Peyer's patch (tissue), 4 donors: Measurements from ENCODE around the gene SLC7A7. TPM values are rescaled to one million over a fixed set of nuclear protein-coding genes. Genes with fewer than 3 reads are reported as not detected.
A peak's percentile ranks its signal among the peaks of the same experiment; 100 is the strongest.
"Not testable (repeated sequence)": the region's sequence is repeated elsewhere in the genome, so short reads cannot be mapped to it uniquely, and the experiment has no call there.

ENCODE experiments used
- DNase-seq, 3 donors: peaks; one replicate each; pipeline ENCODE4 v3.0.0-alpha.2; 2017 to 2019
- H3K27ac ChIP-seq, 4 donors: fragments of 200-600 bp; sonication (generic); one replicate each; pipeline ENCODE4 v1.5.1; 2016 to 2019
- H3K27me3 ChIP-seq, 2 donors: fragments of 200-600 bp; sonication (generic); one replicate each; pipeline ENCODE4 v1.5.1; 2019
- H3K36me3 ChIP-seq, 3 donors: fragments of 200-600 bp; sonication (generic); one replicate each; pipeline ENCODE4 v1.5.1; 2016 to 2019
- H3K4me1 ChIP-seq, 4 donors: fragments of 200-600 bp; sonication (generic); one replicate each; pipeline ENCODE4 v1.5.1; 2016 to 2019
- H3K4me3 ChIP-seq, 4 donors: fragments of 200-600 bp; sonication (generic); 1 replicate in 3 of 4; 2 replicates in 1 of 4; pipeline ENCODE4 v1.5.1; 2016 to 2019; ENCODE audit warnings: mild to moderate bottlenecking in 1 of 4
- H3K9me3 ChIP-seq, 4 donors: fragments of 200-600 bp; sonication (generic); one replicate each; pipeline ENCODE4 v1.5.1; 2016 to 2019; ENCODE audit warnings: mild to moderate bottlenecking in 1 of 4
- POLR2A ChIP-seq, 2 donors: fragments of 450-650 bp; IDR thresholded peaks; one replicate each; pipeline ENCODE4 v1.5.1; 2017; ENCODE audit warnings: antibody characterized with exemption in 2 of 2, mild to moderate bottlenecking in 2 of 2, moderate library complexity in 2 of 2
- total RNA-seq, 4 donors: library from RNA; depleted of rRNA; stranded (reverse); fragments of >200 nt; gene quantifications; one replicate each; pipeline ENCODE4 v1.1.0, GENCODE V29; 2016
- TF ChIP-seq, protein P1 (sequence below), 6 experiments: fragments of 450-650 bp in 4 of 6; fragments of 200-600 bp in 2 of 6; sonication (generic) in 1 of 6; IDR thresholded peaks; one replicate each; pipeline ENCODE4 v1.5.1; 2017 to 2019; ENCODE audit warnings: antibody characterized with exemption in 6 of 6, mild to moderate bottlenecking in 3 of 6, moderate library complexity in 1 of 6

SLC7A7 gene
- total RNA-seq: 100 to 1,000 TPM in 3 of 4 donors, 10 to 100 TPM in 1; 30.5 to 787 (median 367) TPM

DNA sequence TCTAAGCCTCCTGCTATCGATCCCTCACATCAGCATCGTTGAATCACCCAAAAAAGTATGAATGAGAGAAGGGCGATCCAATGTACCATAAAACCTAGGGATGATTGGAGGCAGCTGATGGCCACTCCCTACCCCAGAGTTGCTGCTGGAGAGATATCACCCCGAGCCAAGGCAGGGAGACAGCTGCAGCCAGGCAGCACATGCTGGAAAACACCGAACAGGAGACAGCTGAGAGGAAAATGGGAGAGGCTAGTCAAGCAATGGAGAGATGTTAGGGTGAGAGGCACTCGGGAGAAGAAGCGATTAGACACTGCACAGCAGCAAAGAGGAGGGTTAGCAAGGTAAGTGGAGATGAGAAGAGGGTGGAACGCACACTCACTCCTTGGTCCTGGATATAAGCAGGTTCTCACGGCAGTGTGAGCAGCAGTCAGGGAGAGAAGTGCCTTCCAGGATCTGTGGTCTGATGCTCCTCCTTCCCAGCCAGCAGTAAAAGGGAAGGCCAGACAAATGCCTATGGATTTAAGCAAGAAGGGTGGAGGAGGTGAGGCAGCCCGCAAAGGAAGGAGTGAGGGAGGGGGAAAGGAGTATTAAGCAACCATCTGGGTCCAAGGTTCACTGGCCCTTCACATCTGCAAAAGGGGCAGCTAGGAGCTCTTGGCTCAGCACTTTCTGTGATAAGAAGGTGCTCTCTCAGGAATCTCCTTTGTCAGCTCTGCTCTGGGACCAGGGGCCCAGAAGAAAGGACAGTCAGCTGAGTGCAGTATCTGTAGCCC is at the start of gene SLC7A7:
Gene SLC7A7, minus strand, starts transcription at position 495 of the 773 bp plus-strand sequence. CDS start 2,037 bp downstream, outside the sequence.
- Histone ChIP-seq H3K4me1 (peaks cover 0 to 45% (median 4%) of the 10 kb centered on the region in 4 donors), H3K27me3 (no peaks in the 10 kb centered on the region), H3K27ac (peak within 1 kb of the TSS; percentile 45 to 83 (median 73)), H3K9me3 (no peaks in the 10 kb centered on the region), H3K36me3 (peaks cover 0 to 6% (median 0%) of the 10 kb centered on the region in 3 donors), H3K4me3 (peak within 1 kb of the TSS in 3 of 4 donors; percentile 17 to 38 (median 37))
- peak; percentile 59 to 77 for TF ChIP-seq POLR2A (IDR thresholded peaks at IDR 0.05)
- TF ChIP-seq, protein P1, sequence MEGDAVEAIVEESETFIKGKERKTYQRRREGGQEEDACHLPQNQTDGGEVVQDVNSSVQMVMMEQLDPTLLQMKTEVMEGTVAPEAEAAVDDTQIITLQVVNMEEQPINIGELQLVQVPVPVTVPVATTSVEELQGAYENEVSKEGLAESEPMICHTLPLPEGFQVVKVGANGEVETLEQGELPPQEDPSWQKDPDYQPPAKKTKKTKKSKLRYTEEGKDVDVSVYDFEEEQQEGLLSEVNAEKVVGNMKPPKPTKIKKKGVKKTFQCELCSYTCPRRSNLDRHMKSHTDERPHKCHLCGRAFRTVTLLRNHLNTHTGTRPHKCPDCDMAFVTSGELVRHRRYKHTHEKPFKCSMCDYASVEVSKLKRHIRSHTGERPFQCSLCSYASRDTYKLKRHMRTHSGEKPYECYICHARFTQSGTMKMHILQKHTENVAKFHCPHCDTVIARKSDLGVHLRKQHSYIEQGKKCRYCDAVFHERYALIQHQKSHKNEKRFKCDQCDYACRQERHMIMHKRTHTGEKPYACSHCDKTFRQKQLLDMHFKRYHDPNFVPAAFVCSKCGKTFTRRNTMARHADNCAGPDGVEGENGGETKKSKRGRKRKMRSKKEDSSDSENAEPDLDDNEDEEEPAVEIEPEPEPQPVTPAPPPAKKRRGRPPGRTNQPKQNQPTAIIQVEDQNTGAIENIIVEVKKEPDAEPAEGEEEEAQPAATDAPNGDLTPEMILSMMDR (IDR thresholded peaks at IDR 0.05): no peak
- DNase-seq: peak in 2 of 3 donors; percentile 69 to 83

DNA sequence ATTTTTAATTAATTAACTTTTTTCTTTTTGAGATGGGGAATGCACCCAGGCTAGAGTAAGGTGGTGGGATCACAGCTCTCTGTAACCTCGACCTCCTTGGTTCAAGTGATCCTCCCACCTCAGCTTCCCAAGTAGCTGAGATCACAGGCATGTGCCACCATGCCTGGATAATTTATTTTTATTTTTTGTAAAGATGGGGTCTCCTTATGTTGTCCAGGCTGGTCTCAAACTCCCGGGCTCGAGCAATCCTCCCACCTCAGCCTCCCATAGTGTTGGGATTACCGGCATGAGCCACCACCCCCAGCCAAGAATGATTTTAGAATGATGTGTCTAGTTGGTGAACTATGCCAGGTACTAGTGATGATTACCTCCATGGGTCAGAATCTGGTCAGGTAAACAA is 49.7 kb upstream of the SLC7A7 start:
- Histone ChIP-seq H3K4me1 (peaks cover 0 to 3% (median under 1%) of the 10 kb centered on the region in 4 donors), H3K27ac (no peak overlapping the region), H3K4me3 (no peak overlapping the region), H3K36me3 (no peaks in the 10 kb centered on the region), H3K9me3 (no peaks in the 10 kb centered on the region), H3K27me3 (no peaks in the 10 kb centered on the region)
- no peak for TF ChIP-seq POLR2A (IDR thresholded peaks at IDR 0.05)
- TF ChIP-seq, protein P1 (IDR thresholded peaks at IDR 0.05): no peak
- DNase-seq: no peak

DNA sequence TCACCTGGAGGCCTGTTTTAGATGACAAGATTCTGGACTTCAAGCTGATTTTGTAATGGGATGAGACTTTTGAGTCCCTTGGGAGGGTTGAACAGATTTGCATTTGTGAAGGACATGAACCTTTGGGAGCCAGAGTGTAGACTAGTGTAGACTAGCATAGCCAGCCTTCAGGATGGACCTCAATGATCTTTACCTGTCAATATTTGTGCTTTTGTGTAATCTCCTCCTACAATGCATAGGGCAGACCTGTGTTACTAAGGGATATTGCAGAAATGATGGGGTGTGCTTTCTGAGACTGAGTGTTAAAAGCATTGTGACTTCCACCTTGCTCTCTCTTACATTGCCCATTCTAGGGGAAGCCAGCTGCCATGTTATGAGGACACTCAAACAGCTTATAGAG is 46.4 kb upstream of the SLC7A7 start:
- H3K27me3 ChIP-seq: no peaks in the 10 kb centered on the region
- no peaks in the 10 kb centered on the region for H3K9me3 ChIP-seq
- H3K36me3 ChIP-seq: no peaks in the 10 kb centered on the region
- no peak for TF ChIP-seq POLR2A (IDR thresholded peaks at IDR 0.05)
- TF ChIP-seq, protein P1 (IDR thresholded peaks at IDR 0.05): no peak
- no peak overlapping the region for H3K27ac ChIP-seq
- no peak for DNase-seq
- no peaks in the 10 kb centered on the region for H3K4me1 ChIP-seq
- no peak overlapping the region for H3K4me3 ChIP-seq

DNA sequence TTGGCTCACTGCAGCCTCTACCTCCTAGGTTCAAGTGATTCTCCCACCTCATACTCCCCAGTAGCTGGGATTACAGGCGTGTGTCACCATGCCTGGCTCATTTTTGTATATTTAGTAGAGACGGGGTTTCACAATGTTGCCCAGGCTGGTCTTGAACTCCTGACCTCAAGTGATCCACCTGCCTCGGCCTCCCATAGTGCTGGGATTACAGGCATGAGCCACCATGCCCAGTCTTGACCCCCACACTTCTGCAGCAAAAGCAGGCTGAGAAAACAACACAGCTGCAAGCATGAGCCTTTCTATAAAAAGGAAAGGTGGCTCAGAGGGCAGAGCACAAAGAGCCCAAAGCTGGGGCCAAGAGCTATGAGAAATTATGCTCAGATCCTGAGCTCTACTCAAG is 45.1 kb upstream of the SLC7A7 start:
- not testable (repeated sequence) for H3K27ac ChIP-seq, H3K36me3 ChIP-seq, H3K4me3 ChIP-seq, H3K27me3 ChIP-seq, H3K9me3 ChIP-seq, H3K4me1 ChIP-seq, DNase-seq

DNA sequence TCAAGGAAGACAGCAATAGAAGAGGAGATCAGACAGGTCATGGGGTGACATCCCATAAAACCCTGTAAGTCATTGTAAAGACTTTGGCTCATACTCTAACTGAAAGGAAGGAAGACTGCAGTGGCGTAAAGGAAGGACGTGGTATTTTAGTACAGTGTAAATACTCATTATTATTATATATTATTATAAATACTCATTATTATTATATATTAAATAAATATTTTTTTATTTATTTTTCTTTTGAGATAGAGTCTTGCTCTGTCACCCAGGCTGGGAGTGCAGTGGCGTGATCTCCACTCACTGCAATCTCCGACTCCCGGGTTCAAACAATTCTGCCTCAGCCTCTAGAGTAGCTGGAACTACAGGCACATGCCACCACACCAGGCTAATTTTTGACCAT is 41.2 kb upstream of the SLC7A7 start:
- peaks cover 0 to 21% (median 2%) of the 10 kb centered on the region in 4 donors for H3K4me1 ChIP-seq
- H3K27me3 ChIP-seq: no peaks in the 10 kb centered on the region
- no peaks in the 10 kb centered on the region for H3K36me3 ChIP-seq
- H3K9me3 ChIP-seq: no peaks in the 10 kb centered on the region
- DNase-seq: no peak
- H3K4me3 ChIP-seq: no peak overlapping the region
- no peak for TF ChIP-seq POLR2A (IDR thresholded peaks at IDR 0.05)
- TF ChIP-seq, protein P1 (IDR thresholded peaks at IDR 0.05): no peak
- no peak overlapping the region for H3K27ac ChIP-seq

DNA sequence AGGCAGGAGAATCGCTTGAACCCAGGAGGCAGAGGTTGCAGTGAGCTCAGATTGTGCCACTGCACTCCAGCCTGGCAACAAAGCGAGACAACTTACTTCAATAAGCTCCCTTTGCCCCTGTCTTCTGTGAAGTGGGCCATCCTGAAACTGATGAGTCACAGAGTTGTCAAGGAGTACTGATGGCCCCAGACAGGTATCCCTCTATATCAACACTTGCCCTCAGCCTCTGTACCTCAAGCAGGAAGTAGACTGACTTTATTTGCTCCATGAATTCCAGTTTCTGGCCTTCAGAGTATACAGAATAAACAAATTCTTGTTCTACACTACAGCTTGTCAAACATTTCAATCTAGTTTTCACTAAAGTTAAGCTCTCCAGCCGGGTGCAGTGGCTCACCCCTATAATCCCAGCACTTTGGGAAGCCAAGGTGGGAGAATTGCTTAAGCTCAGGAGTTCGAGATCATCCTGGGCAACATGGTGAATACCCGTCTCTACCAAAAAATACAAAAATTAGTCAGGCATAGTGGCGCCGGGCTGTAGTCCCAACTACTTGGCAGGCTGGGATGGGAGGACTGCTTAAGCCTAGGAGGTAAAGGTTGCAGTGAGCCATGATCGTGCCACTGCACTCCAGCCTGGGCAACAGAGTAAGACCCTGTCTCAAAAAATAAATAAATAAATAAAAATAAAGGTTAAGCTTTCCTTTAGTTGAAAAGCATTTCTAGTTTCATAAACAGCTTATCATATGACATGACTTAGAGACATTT is 39.9 kb upstream of the SLC7A7 start:
- H3K4me3 ChIP-seq: no peak overlapping the region
- no peaks in the 10 kb centered on the region for H3K27me3 ChIP-seq
- no peak for TF ChIP-seq POLR2A (IDR thresholded peaks at IDR 0.05)
- TF ChIP-seq, protein P1 (IDR thresholded peaks at IDR 0.05): no peak
- no peak overlapping the region for H3K27ac ChIP-seq
- H3K4me1 ChIP-seq: peaks cover 0 to 24% (median 4%) of the 10 kb centered on the region in 4 donors
- no peak for DNase-seq
- H3K36me3 ChIP-seq: no peaks in the 10 kb centered on the region
- H3K9me3 ChIP-seq: no peaks in the 10 kb centered on the region

DNA sequence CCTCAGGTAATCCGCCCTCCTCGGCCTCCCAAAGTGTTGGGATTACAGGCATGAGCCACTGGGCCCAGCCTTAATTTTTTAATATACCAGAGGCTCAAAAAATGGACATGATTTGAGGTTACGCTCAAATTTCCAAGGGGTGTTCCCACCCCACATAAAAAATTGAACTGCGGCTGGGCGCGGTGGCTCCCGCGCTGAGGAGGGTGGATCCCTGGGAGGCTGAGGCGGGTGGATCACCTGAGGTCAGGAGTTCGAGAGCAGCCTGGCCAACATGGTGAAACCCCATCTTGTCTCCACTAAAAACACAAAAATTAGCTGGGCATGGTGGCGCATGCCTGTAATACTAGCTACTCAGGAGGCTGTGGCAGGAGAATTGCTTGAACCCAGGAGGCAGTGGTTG is 39.1 kb upstream of the SLC7A7 start:
- H3K4me3 ChIP-seq, H3K27ac ChIP-seq, H3K27me3 ChIP-seq, H3K36me3 ChIP-seq, DNase-seq, H3K9me3 ChIP-seq: not testable (repeated sequence)
- H3K4me1 ChIP-seq: peaks cover 0 to 32% (median 4%) of the 10 kb centered on the region in 4 donors
